ENCODE results near the gene GTPBP4.

Gene GTPBP4

DNA sequence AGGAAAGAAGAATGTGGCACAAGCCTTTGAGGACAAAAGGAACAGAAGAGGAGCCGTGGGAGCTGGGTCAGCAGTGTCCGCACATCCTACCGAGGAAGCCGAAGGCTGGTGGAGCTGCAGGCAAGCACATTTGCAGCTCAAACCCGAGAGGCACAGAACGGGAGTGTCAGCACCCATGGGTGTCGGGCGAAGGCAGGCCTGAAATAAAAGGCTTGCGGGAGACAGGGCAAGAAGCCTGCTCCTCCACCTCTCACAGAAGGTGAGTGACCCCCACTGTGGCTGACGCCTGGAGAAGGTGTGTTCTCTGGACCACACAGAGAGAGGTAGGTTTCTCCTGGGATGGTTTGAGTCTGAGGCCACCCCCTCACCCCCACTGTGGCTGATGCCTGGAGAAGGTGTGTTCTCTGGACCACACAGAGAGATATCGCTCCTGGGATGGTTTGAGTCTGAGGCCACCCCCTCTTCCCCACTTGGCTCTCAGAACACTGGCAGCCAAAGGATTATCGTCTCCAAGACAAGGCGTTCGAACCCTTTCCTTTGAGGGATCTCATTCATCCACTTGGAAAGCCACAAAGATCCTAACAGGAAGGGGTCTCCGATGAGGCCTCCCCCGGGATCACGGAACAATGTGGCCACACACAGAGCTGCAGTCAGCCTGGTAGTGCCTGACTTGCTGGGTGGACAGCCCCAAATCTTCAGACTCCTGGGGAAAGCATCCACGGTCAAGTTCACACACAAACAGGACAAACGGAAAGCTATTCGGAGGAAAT is 21.6 kb upstream of the GTPBP4 start:
- H3K4me3 ChIP-seq (ENCODE audit: low read depth, low read length), result no peak overlapping the region
- TF ChIP-seq, protein P1, sequence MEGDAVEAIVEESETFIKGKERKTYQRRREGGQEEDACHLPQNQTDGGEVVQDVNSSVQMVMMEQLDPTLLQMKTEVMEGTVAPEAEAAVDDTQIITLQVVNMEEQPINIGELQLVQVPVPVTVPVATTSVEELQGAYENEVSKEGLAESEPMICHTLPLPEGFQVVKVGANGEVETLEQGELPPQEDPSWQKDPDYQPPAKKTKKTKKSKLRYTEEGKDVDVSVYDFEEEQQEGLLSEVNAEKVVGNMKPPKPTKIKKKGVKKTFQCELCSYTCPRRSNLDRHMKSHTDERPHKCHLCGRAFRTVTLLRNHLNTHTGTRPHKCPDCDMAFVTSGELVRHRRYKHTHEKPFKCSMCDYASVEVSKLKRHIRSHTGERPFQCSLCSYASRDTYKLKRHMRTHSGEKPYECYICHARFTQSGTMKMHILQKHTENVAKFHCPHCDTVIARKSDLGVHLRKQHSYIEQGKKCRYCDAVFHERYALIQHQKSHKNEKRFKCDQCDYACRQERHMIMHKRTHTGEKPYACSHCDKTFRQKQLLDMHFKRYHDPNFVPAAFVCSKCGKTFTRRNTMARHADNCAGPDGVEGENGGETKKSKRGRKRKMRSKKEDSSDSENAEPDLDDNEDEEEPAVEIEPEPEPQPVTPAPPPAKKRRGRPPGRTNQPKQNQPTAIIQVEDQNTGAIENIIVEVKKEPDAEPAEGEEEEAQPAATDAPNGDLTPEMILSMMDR (IDR thresholded peaks at IDR 0.05; ENCODE audit: low read depth, low read length, missing control alignments), result no peak
- no peak for DNase-seq (ENCODE audit: low read depth)

DNA sequence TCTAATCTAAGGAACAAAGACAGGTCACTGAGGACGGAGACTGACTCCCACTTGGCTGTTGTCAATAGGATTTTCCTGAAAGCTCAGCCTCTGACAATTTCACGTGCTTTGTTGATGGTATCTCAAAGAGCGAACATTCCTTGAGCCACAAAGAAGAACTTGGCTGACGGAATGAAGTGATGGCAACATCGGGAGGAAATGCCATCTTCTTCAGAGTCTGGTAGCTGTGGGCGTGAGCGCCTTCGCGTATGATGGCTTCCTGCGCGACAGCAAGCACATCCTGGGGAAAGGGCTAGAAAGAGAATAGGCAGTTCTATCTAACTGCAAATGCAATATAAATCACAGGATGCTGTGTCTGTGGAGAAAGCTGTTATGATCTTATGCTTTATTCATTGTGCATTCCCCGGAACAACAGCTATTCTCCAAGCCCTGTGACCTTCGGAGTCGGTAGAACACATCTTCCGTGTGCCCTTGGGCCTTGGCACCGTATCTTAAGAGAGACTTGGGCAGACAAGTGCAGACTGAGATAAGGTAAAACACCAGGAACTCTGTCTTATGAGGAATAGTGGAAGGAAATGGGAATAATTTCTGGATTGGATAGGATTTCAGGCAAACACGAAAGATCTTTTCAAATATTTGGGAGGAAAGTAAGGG is 19.6 kb upstream of the GTPBP4 start:
- TF ChIP-seq, protein P1 (IDR thresholded peaks at IDR 0.05; ENCODE audit: low read depth, low read length, missing control alignments), result no peak
- no peak for DNase-seq (ENCODE audit: low read depth)
- H3K4me3 ChIP-seq (ENCODE audit: low read depth, low read length), result no peak overlapping the region

- no peak for DNase-seq (ENCODE audit: low read depth)
- no peak overlapping the region for H3K4me3 ChIP-seq (ENCODE audit: low read depth, low read length)
- TF ChIP-seq, protein P1 (IDR thresholded peaks at IDR 0.05; ENCODE audit: low read depth, low read length, missing control alignments), result no peak
Observed at GRCh38 chr10:969473-970150, 18.6 kb upstream of the GTPBP4 start.

DNA sequence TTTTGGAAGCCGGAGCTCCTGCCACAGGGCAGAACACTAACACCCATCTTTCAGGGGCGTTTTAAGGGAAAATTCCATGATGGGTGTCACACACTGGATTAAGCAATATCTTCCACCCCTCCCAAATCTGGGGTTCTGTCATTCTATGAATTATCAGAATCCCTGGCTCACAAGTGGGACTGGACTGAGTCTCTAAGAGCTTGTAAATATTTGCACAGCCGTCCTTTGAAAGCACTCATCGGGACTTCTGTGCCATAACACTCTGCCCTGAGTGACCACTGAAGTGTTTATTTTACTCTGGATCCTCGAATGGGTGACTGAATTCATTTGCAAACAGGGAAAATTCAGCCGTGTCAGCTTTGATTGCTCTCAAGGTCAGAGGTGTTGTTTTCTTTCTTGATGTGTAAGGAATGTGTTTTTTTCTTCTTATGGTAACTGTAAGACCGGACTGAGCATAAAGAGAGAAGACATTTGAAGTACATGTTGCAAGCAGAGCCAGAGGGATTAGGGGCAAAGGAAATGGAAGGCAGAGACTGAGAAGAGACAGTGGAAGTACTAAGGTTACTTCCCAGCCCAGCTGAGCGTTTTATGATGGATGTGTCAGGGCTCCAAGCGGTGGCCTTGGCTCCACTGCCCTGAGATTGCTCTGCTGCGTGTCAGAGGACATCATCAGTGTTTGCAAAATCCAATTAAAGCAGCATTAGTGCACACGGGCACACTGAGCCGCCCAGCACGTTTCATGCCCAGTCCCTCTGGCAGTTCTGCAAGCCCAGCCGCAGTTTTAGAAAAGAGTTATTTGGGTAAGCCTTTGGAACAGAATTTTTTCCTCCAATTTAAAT is 17.7 kb upstream of the GTPBP4 start:
- TF ChIP-seq, protein P1 (IDR thresholded peaks at IDR 0.05; ENCODE audit: low read depth, low read length, missing control alignments), result no peak
- no peak overlapping the region for H3K4me3 ChIP-seq (ENCODE audit: low read depth, low read length)
- no peak for DNase-seq (ENCODE audit: low read depth)

- TF ChIP-seq, protein P1 (IDR thresholded peaks at IDR 0.05; ENCODE audit: low read depth, low read length, missing control alignments), result no peak
- no peak overlapping the region for H3K4me3 ChIP-seq (ENCODE audit: low read depth, low read length)
- no peak for DNase-seq (ENCODE audit: low read depth)
Observed at GRCh38 chr10:971150-971542, 17.1 kb upstream of the GTPBP4 start.

DNA sequence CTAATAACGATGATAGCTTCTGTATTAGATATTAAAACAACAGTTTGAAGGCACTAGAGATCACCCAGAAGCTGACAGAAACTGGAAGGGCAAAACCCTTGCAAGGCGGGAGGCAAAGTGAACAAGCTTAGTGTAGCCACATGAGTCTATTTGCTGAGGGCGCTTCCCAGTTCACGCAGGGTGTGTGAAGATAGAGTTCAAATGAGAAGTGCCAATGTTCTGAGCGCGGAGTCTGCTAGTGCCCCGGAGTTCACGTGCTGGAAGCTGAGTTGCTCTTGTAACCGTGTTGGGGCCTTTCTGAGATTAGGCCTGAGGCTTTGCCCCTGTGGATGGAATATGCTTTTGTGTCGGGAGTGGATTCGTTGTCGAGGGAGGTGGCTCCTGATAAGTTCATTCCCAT is 16.6 kb upstream of the GTPBP4 start:
- H3K4me3 ChIP-seq (ENCODE audit: low read depth, low read length), result no peak overlapping the region
- TF ChIP-seq, protein P1 (IDR thresholded peaks at IDR 0.05; ENCODE audit: low read depth, low read length, missing control alignments), result no peak
- no peak for DNase-seq (ENCODE audit: low read depth)

All from GM12864 (cell line).